HUDEP-2 (cell line): ENCODE results near the gene LRP11.

ENCODE experiments used
- DNase-seq, 76 experiments: peaks; one replicate each; lab custom pipeline; 2025; ENCODE audit not compliant: unreplicated experiment in 76 of 76; lab: John Stamatoyannopoulos, UW

Gene LRP11

GRCh38 chr6:149815788-149816187 lies 48.4 kb downstream of the LRP11 start:
- DNase-seq = no peak

GRCh38 chr6:149813351-149813750 lies 50.8 kb downstream of the LRP11 start:
- no peak for DNase-seq

- no peak for DNase-seq
These were observed 54.4 kb downstream of the LRP11 start for GRCh38 chr6:149809798-149810197.

- DNase-seq = no peak
These were observed 58.0 kb downstream of the LRP11 start for GRCh38 chr6:149806127-149806526.

- no peak for DNase-seq
These were observed 80.6 kb downstream of the LRP11 start for GRCh38 chr6:149783551-149783950.

GRCh38 chr6:149782337-149782736 lies 81.8 kb downstream of the LRP11 start:
- no peak for DNase-seq

GRCh38 chr6:149781715-149782114 lies 82.4 kb downstream of the LRP11 start:
- no peak for DNase-seq

GRCh38 chr6:149779644-149779963 lies 84.6 kb downstream of the LRP11 start:
- DNase-seq = no peak

- DNase-seq = no peak
These were observed 86.5 kb downstream of the LRP11 start for GRCh38 chr6:149777624-149778023.

- DNase-seq = no peak
These were observed 92.2 kb downstream of the LRP11 start for GRCh38 chr6:149771925-149772324.

GRCh38 chr6:149771185-149771584 lies 93.0 kb downstream of the LRP11 start:
- no peak for DNase-seq

- no peak for DNase-seq
These were observed 94.5 kb downstream of the LRP11 start for GRCh38 chr6:149769676-149770075.
